HepG2 (cell line): ENCODE results near the gene TYW1B. TPM values are rescaled to one million over a fixed set of nuclear protein-coding genes. Genes with fewer than 3 reads are reported as not detected.
"Not testable (repeated sequence)": the region's sequence is repeated elsewhere in the genome, so short reads cannot be mapped to it uniquely, and the experiment has no call there.

Experiments
- AGO2 ChIP-seq: fragments of 200-400 bp; formaldehyde crosslinking; optimal IDR thresholded peaks from 2 replicates; pipeline ENCODE3; 2017; ENCODE audit warnings: mild to moderate bottlenecking, low read depth, low read length, moderate library complexity
- ATF1 ChIP-seq: IDR thresholded peaks from 2 replicates; pipeline ENCODE4 v1.6.1; 2016; ENCODE audit warnings: mild to moderate bottlenecking, control low read depth
- CBFB ChIP-seq: sonication (generic); formaldehyde crosslinking; IDR thresholded peaks from 2 replicates; pipeline ENCODE4 v1.4.0; 2020; ENCODE audit warnings: missing genetic modification reagents
- CREB1 ChIP-seq, 2 experiments: fragments of 450-650 bp in 1 of 2; IDR thresholded peaks; 2 replicates each; pipeline ENCODE4 v1.6.1; 2016 to 2017; ENCODE audit warnings: control low read depth in 1 of 2, mild to moderate bottlenecking in 1 of 2, missing compliant biosample characterization in 1 of 2, missing genetic modification characterization in 1 of 2
- ELF3 ChIP-seq: IDR thresholded peaks from 2 replicates; pipeline ENCODE4 v1.6.1; 2016; ENCODE audit warnings: missing genetic modification reagents, missing compliant biosample characterization
- ETV5 ChIP-seq: IDR thresholded peaks from 2 replicates; pipeline ENCODE4 v1.6.1; 2018; ENCODE audit warnings: missing biosample characterization, missing genetic modification reagents, inconsistent platforms, borderline replicate concordance
- FOSL2 ChIP-seq: sonication (generic); formaldehyde crosslinking; IDR thresholded peaks from 2 replicates; pipeline ENCODE4 v1.4.0; 2020; ENCODE audit warnings: missing genetic modification reagents
- HNRNPLL ChIP-seq: fragments of 200-400 bp; formaldehyde crosslinking; IDR thresholded peaks from 2 replicates; pipeline ENCODE4 v1.6.1; 2017; ENCODE audit warnings: mild to moderate bottlenecking, low read depth, low read length; ENCODE audit not compliant: poor library complexity, severe bottlenecking
- KAT8 ChIP-seq: IDR thresholded peaks from 2 replicates; pipeline ENCODE4 v1.6.1; 2016; ENCODE audit warnings: missing genetic modification reagents, missing compliant biosample characterization
- KDM5B ChIP-seq: sonication (generic); formaldehyde crosslinking; IDR thresholded peaks from 2 replicates; pipeline ENCODE4 v1.4.0; 2020; ENCODE audit warnings: missing genetic modification reagents, mild to moderate bottlenecking, borderline replicate concordance
- NFYC ChIP-seq: IDR thresholded peaks from 2 replicates; pipeline ENCODE4 v1.6.1; 2016; ENCODE audit warnings: missing genetic modification reagents, missing compliant biosample characterization
- RFXAP ChIP-seq: sonication (generic); formaldehyde crosslinking; IDR thresholded peaks from 2 replicates; pipeline ENCODE4 v1.4.0; 2020; ENCODE audit warnings: missing genetic modification reagents, borderline replicate concordance
- RXRA ChIP-seq: sonication (generic); formaldehyde crosslinking; IDR thresholded peaks from 2 replicates; pipeline ENCODE4 v1.5.1; 2020; ENCODE audit warnings: missing genetic modification reagents
- SALL1 ChIP-seq: sonication (generic); formaldehyde crosslinking; IDR thresholded peaks from 2 replicates; pipeline ENCODE4 v1.8.0; 2022; ENCODE audit warnings: mild to moderate bottlenecking, missing genetic modification reagents
- SAP130 ChIP-seq: IDR thresholded peaks from 2 replicates; pipeline ENCODE4 v1.6.1; 2016; ENCODE audit warnings: low read depth
- SIN3B ChIP-seq: fragments of 150-350 bp; IDR thresholded peaks from 2 replicates; pipeline ENCODE4 v1.6.1; 2014; ENCODE audit warnings: low read length
- SP2 ChIP-seq: sonication (generic); formaldehyde crosslinking; IDR thresholded peaks from 2 replicates; pipeline ENCODE4 v1.5.1; 2020; ENCODE audit warnings: mild to moderate bottlenecking, missing genetic modification reagents
- YEATS2 ChIP-seq: sonication (generic); formaldehyde crosslinking; IDR thresholded peaks from 2 replicates; pipeline ENCODE4 v1.4.0; 2020; ENCODE audit warnings: missing genetic modification reagents, borderline replicate concordance
- ZBTB26 ChIP-seq: IDR thresholded peaks from 2 replicates; pipeline ENCODE4 v1.6.1; 2016; ENCODE audit warnings: missing compliant biosample characterization, missing genetic modification reagents, borderline replicate concordance
- ZIK1 ChIP-seq: sonication (generic); formaldehyde crosslinking; IDR thresholded peaks from 2 replicates; pipeline ENCODE4 v1.5.0; 2020; ENCODE audit warnings: mild to moderate bottlenecking, low read depth, missing genetic modification reagents, borderline replicate concordance
- ZNF280B ChIP-seq: sonication (generic); formaldehyde crosslinking; IDR thresholded peaks from 2 replicates; pipeline ENCODE4 v1.5.0; 2020; ENCODE audit warnings: missing genetic modification reagents, mild to moderate bottlenecking, borderline replicate concordance
- ZNF543 ChIP-seq: sonication (generic); formaldehyde crosslinking; IDR thresholded peaks from 2 replicates; pipeline ENCODE4 v1.4.0; 2020; ENCODE audit warnings: mild to moderate bottlenecking, missing genetic modification reagents
- ZNF678 ChIP-seq: sonication (generic); formaldehyde crosslinking; IDR thresholded peaks from 2 replicates; pipeline ENCODE4 v1.4.0; 2020; ENCODE audit warnings: mild to moderate bottlenecking, missing genetic modification reagents
- polyA plus RNA-seq, 8 experiments: library from polyadenylated mRNA; depleted of rRNA in 3 of 8; stranded (reverse) in 7 of 8; unstranded in 1 of 8; fragments of >200 nt; fragmentation: Illumina TruSeq in 4 of 8; extraction: Trizol in 4 of 8; gene quantifications; 2 replicates each; pipeline versions ENCODE4 v1.2.1 to v1.2.3, GENCODE V29; 2011 to 2016; ENCODE audit warnings: low read depth in 4 of 8, missing spikeins in 1 of 8, mixed read lengths in 1 of 8; ENCODE audit not compliant: insufficient read depth in 1 of 8
- total RNA-seq, 5 experiments: library from RNA; depleted of rRNA; stranded (reverse); fragments of >200 nt; fragmentation: Illumina TruSeq; extraction: Trizol; gene quantifications; 2 replicates each; pipeline ENCODE4 v1.2.3, GENCODE V29; 2016; ENCODE audit warnings: low read depth in 1 of 5
- TF ChIP-seq, protein P1 (sequence below): sonication (generic); formaldehyde crosslinking; IDR thresholded peaks from 2 replicates; pipeline ENCODE4 v1.5.0; 2020; ENCODE audit warnings: missing genetic modification reagents
- TF ChIP-seq, protein P2 (sequence below): sonication (generic); formaldehyde crosslinking; IDR thresholded peaks from 2 replicates; pipeline ENCODE4 v1.4.0; 2020; ENCODE audit warnings: missing genetic modification reagents

Gene TYW1B
- total and polyA plus RNA-seq, 2 of the 13 experiments (the other 11 are each of a cell fraction or from before 2014, with no cell fraction given): 2.0 to 5.5 TPM

DNA sequence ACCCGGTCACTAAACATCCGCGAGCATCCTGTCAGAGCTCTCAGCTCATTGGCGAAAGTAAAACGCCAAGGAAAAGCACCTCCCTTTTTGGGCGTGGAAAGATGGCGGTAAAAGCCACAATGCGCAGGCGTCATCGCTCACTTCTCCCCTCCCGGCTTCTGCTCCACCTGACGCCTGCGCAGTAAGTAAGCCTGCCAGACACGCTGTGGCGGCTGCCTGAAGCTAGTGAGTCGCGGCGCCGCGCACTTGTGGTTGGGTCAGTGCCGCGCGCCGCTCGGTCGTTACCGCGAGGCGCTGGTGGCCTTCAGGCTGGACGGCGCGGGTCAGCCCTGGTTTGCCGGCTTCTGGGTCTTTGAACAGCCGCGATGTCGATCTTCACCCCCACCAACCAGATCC, 1.3 kb upstream of the TYW1B start (continued):
- TF ChIP-seq ZBTB26 (CRISPR knock-in tag) (peak; percentile 42; the same call in 1 of the 2 replicates), NFYC (CRISPR knock-in tag) (peak; percentile 83), CREB1 (IDR thresholded peaks at IDR 0.05) (peak; percentile 72), AGO2 (peak; percentile 20), CBFB (CRISPR knock-in tag) (0 out of 2 replicates have a peak, but pooled peaks have one; percentile 45), ZNF543 (CRISPR knock-in tag) (peak; percentile 19; the same call in 1 of the 2 replicates), ATF1 (CRISPR knock-in tag) (peak; percentile 30; the same call in 1 of the 2 replicates), RFXAP (peak; percentile 66; the same call in 1 of the 2 replicates), SALL1 (CRISPR knock-in tag) (peak; percentile 49), ELF3 (CRISPR knock-in tag) (peak; percentile 27), ZNF280B (CRISPR knock-in tag) (peak; percentile 73; the same call in 1 of the 2 replicates), SIN3B (peak; percentile 87), SAP130 (peak; percentile 82), HNRNPLL (peak; percentile 71), SP2 (CRISPR knock-in tag) (peak; percentile 73), ETV5 (CRISPR knock-in tag) (peak; percentile 32; the same call in 1 of the 2 replicates), YEATS2 (CRISPR knock-in tag) (peak; percentile 77), KDM5B (CRISPR knock-in tag) (peak; percentile 59; the same call in 1 of the 2 replicates), KAT8 (CRISPR knock-in tag) (peak; percentile 86), FOSL2 (CRISPR knock-in tag) (peak; percentile 40; the same call in 1 of the 2 replicates), ZNF678 (CRISPR knock-in tag) (0 out of 2 replicates have a peak, but pooled peaks have one; percentile 61), ZIK1 (CRISPR knock-in tag) (0 out of 2 replicates have a peak, but pooled peaks have one; percentile 63), RXRA (CRISPR knock-in tag) (peak; percentile 38; the same call in 1 of the 2 replicates)
- not testable (repeated sequence) for TF ChIP-seq CREB1 (CRISPR knock-in tag; IDR thresholded peaks at IDR 0.05)
- TF ChIP-seq, protein P1, sequence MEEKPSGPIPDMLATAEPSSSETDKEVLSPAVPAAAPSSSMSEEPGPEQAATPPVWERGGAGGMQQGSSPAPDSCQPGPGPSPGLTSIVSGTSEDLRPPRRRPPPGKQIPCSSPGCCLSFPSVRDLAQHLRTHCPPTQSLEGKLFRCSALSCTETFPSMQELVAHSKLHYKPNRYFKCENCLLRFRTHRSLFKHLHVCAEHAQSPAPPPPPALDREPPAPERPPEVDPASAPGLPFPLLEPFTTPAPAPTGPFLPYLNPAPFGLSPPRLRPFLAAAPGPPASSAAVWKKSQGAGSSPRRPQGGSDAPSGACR: peak; percentile 44
- TF ChIP-seq, protein P2, sequence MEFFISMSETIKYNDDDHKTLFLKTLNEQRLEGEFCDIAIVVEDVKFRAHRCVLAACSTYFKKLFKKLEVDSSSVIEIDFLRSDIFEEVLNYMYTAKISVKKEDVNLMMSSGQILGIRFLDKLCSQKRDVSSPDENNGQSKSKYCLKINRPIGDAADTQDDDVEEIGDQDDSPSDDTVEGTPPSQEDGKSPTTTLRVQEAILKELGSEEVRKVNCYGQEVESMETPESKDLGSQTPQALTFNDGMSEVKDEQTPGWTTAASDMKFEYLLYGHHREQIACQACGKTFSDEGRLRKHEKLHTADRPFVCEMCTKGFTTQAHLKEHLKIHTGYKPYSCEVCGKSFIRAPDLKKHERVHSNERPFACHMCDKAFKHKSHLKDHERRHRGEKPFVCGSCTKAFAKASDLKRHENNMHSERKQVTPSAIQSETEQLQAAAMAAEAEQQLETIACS: peak; percentile 56
